HAP-1 (cell line): ENCODE measurements around the gene S1PR2.

Experiments used
- DNase-seq, 2 experiments: peaks; one replicate each; pipeline ENCODE4 v3.0.0-alpha.2; 2016 to 2020; ENCODE audit warnings: low spot score in 2 of 2
- H3K27me3 ChIP-seq: fragments of 250-450 bp; sonication (Bioruptor Pico); 2 replicates; pipeline ENCODE4 v1.5.1; 2020; ENCODE audit warnings: low read depth, mild to moderate bottlenecking, moderate library complexity
- H3K36me3 ChIP-seq: fragments of 250-450 bp; sonication (Bioruptor Pico); replicated peaks from 2 replicates; pipeline ENCODE4 v1.5.1; 2020; ENCODE audit warnings: mild to moderate bottlenecking
- H3K4me1 ChIP-seq: fragments of 250-450 bp; sonication (Bioruptor Pico); 2 replicates; pipeline ENCODE4 v1.5.1; 2020; ENCODE audit warnings: mild to moderate bottlenecking
- H3K4me3 ChIP-seq: fragments of 250-450 bp; sonication (Bioruptor Pico); 2 replicates; pipeline ENCODE4 v1.5.1; 2020; ENCODE audit warnings: mild to moderate bottlenecking, moderate library complexity
- H3K9me3 ChIP-seq: fragments of 250-450 bp; sonication (Bioruptor Pico); 2 replicates; pipeline ENCODE4 v1.5.1; 2020; ENCODE audit warnings: mild to moderate bottlenecking, moderate library complexity
- in situ Hi-C: fragments of 300-500 bp; cut with MboI; formaldehyde crosslinking; loops from 3 replicates; pipeline ENCODE4 v1.14.3; 2020; ENCODE audit warnings: low sequenced_read_pairs, inconsistent platforms, mixed read lengths

The S1PR2 gene, protein sequence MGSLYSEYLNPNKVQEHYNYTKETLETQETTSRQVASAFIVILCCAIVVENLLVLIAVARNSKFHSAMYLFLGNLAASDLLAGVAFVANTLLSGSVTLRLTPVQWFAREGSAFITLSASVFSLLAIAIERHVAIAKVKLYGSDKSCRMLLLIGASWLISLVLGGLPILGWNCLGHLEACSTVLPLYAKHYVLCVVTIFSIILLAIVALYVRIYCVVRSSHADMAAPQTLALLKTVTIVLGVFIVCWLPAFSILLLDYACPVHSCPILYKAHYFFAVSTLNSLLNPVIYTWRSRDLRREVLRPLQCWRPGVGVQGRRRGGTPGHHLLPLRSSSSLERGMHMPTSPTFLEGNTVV

DNA sequence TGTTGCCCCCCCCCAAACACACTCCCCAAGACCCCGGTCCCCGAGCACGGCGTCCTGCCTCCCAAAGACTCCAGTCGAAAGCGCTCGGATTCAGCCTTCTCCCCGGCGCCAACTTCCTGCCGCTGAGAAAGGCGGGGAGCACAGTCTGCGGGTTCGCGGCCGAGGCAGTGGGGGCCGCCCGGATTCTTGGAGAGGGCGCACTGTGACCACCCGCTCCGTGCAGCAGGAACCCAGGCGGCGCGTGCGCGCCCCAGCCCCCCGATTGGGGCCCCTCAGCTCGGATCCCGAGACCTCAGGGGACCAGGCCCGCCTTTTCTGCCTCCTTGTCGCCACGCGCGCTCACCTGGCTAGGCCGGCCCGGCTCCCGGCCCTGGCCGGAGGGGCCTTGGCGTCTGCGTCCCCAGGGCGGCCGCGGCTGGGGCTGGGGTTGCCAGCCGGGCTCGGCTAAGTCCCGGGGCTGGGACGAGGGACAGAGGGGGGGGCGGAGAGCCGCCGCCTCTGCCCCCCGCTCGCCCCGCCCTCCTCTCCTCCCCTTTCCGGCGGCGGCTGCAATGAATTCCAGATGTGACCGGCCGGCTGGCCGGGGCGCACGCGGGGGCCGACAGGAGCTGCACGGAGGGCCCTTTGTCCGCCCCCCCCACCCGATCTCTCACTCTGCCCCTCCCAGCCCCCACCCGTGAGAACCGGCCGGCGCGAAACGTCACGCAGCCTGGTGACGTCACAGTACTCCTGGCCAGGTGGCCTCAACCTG, at the start of gene S1PR2:
TSS of gene S1PR2 (minus strand) at position 471 of the 751 bp plus-strand sequence. CDS start 6,426 bp downstream, outside the sequence.
- Histone ChIP-seq H3K4me3 (peak within 1 kb of the TSS; percentile 67), H3K36me3 (no peaks in the 10 kb centered on the region), H3K4me1 (no peaks in the 10 kb centered on the region), H3K27me3 (no peaks in the 10 kb centered on the region), H3K9me3 (no peaks in the 10 kb centered on the region)
- in situ Hi-C loops: loop anchor here (25.0 kb wide), 1 partner anchor 294 kb away; the partner anchor contains the start of gene OLFM2
- peak; percentile 57 to 89 for DNase-seq

DNA sequence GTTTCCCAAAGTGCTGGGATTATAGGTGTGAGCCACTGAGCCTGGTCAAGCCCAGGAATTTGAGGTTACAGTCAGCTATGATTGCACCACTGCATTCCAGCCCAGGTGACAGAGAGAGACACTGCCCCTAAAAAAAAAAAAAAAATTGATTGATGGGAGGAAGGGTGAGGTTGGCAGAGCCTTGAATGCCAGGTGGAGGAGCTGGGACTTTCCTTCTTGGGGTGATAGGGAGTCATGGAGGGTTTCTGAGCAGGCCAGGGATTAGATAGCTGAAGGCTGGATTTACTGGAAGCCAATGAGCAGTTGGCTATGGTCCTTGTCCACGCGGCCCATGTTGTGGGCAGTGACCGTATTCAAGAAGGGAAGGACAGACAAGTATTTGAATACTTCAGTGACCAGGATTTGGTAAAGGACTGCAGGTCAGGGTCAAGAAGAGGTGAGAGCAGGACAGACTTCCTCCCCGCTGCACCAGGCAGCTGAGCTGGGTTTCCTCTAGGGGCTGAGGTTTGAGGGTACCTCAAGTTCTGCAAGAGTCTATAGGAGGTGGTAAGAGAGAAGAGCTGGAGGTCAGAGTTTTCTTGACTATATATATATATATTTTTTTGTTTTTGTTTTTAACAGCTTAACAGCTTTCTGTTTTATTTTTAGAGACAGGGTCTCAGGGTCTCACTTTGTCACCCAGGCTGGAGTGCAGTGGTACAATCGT, 48.8 kb upstream of the S1PR2 start:
- Histone ChIP-seq H3K36me3 (no peaks in the 10 kb centered on the region), H3K4me3 (no peak overlapping the region), H3K9me3 (no peaks in the 10 kb centered on the region), H3K4me1 (no peaks in the 10 kb centered on the region), H3K27me3 (no peaks in the 10 kb centered on the region)
- in situ Hi-C loops: no loop called here
- DNase-seq: no peak

DNA sequence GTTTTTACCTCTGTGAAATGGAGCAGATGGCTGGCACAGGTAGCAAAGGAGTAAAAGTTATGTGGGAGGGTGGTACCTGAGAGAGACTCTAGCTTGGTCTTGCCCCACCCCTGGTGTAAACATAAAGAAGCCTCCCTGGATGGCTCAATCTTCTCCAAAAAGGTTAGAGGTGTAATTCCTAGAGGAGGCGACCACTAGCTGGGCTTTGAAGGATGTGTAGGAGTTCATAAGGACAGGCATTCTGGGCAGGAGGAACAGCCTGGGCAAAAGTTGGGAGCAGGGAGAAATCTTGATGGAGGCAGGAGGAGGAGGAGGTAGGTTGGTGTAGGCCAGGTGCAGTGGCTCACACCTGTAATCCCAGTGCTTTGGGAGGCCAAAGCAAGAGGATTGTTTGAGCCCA, 47.8 kb upstream of the S1PR2 start:
- in situ Hi-C loops: no loop called here
- Histone ChIP-seq H3K36me3 (no peaks in the 10 kb centered on the region), H3K4me1 (no peaks in the 10 kb centered on the region), H3K9me3 (no peaks in the 10 kb centered on the region), H3K27me3 (no peaks in the 10 kb centered on the region), H3K4me3 (no peak overlapping the region)
- DNase-seq: no peak

DNA sequence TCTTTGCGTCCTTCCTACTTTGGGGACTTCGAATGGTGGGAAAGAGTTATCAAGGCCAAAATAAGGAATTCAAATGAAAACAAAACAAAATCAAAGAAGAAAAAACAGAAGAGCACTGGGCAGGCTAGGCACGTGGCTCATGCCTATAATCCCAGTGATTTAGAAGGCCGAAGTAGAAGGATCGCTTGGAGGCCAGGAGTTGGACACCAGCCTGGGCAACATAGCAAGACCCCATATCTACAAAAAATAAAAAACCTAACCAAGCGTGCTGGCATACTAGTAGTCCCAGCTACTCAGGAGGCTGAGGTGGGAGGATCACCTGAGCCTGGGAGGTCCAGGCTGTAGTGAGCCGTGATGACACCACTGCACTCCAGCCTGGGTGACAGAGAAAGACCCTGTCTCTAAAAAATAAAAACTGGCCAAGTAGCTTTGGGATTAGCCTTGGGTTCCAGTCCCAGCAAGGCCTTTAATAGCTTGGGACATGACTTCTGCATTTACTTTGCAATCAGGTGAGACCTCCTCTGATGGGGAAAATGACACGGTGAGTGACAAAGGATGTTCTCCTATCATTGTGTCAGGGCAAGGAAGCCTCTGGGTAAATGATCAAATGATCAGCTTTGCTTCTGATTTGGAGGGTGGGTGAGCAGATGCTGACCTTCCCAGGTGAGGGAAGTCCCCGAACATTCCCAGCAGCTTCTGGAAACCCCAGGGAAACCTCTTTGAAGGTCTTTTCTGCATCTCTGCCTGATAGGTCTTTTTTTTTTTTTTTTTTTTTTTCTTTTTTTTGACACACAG, 46.9 kb upstream of the S1PR2 start:
- Histone ChIP-seq H3K27me3 (no peaks in the 10 kb centered on the region), H3K9me3 (no peaks in the 10 kb centered on the region), H3K36me3 (no peaks in the 10 kb centered on the region), H3K4me1 (no peaks in the 10 kb centered on the region), H3K4me3 (no peak overlapping the region)
- no peak for DNase-seq
- in situ Hi-C loops: no loop called here

DNA sequence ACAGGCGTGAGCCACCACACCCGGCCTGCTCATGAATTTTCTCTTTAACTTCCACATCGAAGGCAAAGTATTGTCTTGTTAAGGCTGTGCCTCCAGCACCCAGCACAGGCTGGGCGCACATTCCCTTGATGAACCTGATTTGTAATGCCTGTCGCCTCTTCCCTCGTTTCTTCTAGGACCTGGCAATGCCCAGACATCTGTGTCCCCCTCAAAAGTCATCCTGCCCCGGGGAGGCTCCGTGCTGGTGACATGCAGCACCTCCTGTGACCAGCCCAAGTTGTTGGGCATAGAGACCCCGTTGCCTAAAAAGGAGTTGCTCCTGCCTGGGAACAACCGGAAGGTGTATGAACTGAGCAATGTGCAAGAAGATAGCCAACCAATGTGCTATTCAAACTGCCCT, 43.5 kb upstream of the S1PR2 start:
- in situ Hi-C loops: loop anchor here (5.0 kb wide), 1 partner anchor 113 kb away; no protein-coding TSS in a partner anchor

GRCh38 chr19:10271543-10272086, 40.5 kb upstream of the S1PR2 start:
- peaks cover 9% of the 10 kb centered on the region for H3K4me1 ChIP-seq
- DNase-seq: no peak
- no peak overlapping the region for H3K4me3 ChIP-seq
- in situ Hi-C loops: loop anchor here (5.0 kb wide), 1 partner anchor 116 kb away; no protein-coding TSS in a partner anchor
- H3K27me3 ChIP-seq: peaks cover 4% of the 10 kb centered on the region; the same call in 1 of the 2 replicates
- H3K36me3 ChIP-seq: no peaks in the 10 kb centered on the region
- H3K9me3 ChIP-seq: no peaks in the 10 kb centered on the region

More for the DNA sequence above, 43.5 kb upstream of the S1PR2 start:
- H3K27me3 ChIP-seq: peaks cover 4% of the 10 kb centered on the region; the same call in 1 of the 2 replicates
- DNase-seq: no peak
- H3K9me3 ChIP-seq: no peaks in the 10 kb centered on the region
- peaks cover 8% of the 10 kb centered on the region for H3K4me1 ChIP-seq
- no peak overlapping the region for H3K4me3 ChIP-seq
- no peaks in the 10 kb centered on the region for H3K36me3 ChIP-seq

GRCh38 chr19:10270616-10271394, 39.7 kb upstream of the S1PR2 start, which contains the start of gene ICAM1:
ICAM1 (plus strand) TSS chr19:10271120; CDS start chr19:10271160, 40 bp downstream.
- H3K4me3 ChIP-seq: peak within 1 kb of the TSS; percentile 9; the same call in 1 of the 2 replicates
- in situ Hi-C loops: loop anchor here (5.0 kb wide), 1 partner anchor 116 kb away; no protein-coding TSS in a partner anchor

GRCh38 chr19:10270180-10270615, 39.1 kb upstream of the S1PR2 start:
- H3K4me3 ChIP-seq: peak overlapping the region; percentile 9; the same call in 1 of the 2 replicates
- no peak for DNase-seq
- in situ Hi-C loops: loop anchor here (5.0 kb wide), 1 partner anchor 117 kb away; no protein-coding TSS in a partner anchor

More at GRCh38 chr19:10270616-10271394, 39.7 kb upstream of the S1PR2 start, which contains the start of gene ICAM1:
- Histone ChIP-seq H3K4me1 (peaks cover 9% of the 10 kb centered on the region), H3K36me3 (no peaks in the 10 kb centered on the region), H3K9me3 (no peaks in the 10 kb centered on the region), H3K27me3 (peaks cover 4% of the 10 kb centered on the region; the same call in 1 of the 2 replicates)
- DNase-seq: peak in 1 of 2 experiments; percentile 61

GRCh38 chr19:10269333-10270179, 38.4 kb upstream of the S1PR2 start:
- in situ Hi-C loops: loop anchor here (5.0 kb wide), 1 partner anchor 118 kb away; no protein-coding TSS in a partner anchor
- H3K4me1 ChIP-seq: peaks cover 9% of the 10 kb centered on the region
- DNase-seq: peak; percentile 41 to 91

More at GRCh38 chr19:10270180-10270615, 39.1 kb upstream of the S1PR2 start:
- peaks cover 9% of the 10 kb centered on the region for H3K4me1 ChIP-seq
- no peaks in the 10 kb centered on the region for H3K9me3 ChIP-seq
- no peaks in the 10 kb centered on the region for H3K36me3 ChIP-seq
- H3K27me3 ChIP-seq: peaks cover 4% of the 10 kb centered on the region; the same call in 1 of the 2 replicates

DNA sequence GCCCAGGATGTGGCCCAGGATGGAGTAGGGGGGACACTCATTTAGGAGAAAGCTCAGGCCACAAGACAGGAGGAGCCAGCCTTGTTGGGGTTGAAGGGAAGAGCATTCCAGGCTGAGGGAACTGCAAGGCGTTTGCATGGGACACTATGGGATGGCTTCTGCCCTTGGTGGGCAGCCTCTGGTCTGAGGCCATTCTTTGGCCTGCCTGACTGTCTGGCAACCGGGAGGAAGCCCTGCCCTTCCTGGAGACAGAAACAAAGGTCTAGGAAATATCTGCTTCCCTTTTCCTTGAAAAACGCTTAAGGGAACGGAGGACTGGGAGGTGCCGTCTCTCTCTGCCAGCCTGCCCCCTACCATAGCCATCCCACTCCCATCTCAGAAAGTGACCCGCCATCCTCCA, 36.9 kb upstream of the S1PR2 start:
- Histone ChIP-seq H3K36me3 (no peaks in the 10 kb centered on the region), H3K9me3 (no peaks in the 10 kb centered on the region), H3K4me1 (peaks cover 9% of the 10 kb centered on the region), H3K4me3 (no peak overlapping the region), H3K27me3 (peaks cover 4% of the 10 kb centered on the region; the same call in 1 of the 2 replicates)
- in situ Hi-C loops: no loop called here
- DNase-seq: no peak

More at GRCh38 chr19:10269333-10270179, 38.4 kb upstream of the S1PR2 start:
- H3K4me3 ChIP-seq: peak overlapping the region; percentile 9
- H3K27me3 ChIP-seq: peaks cover 4% of the 10 kb centered on the region; the same call in 1 of the 2 replicates
- no peaks in the 10 kb centered on the region for H3K36me3 ChIP-seq
- no peaks in the 10 kb centered on the region for H3K9me3 ChIP-seq

- Histone ChIP-seq H3K27me3 (peaks cover 4% of the 10 kb centered on the region; the same call in 1 of the 2 replicates), H3K9me3 (no peaks in the 10 kb centered on the region), H3K4me3 (no peak overlapping the region), H3K4me1 (peaks cover 9% of the 10 kb centered on the region), H3K36me3 (no peaks in the 10 kb centered on the region)
- DNase-seq: no peak
- in situ Hi-C loops: no loop called here
These were observed 35.6 kb upstream of the S1PR2 start for GRCh38 chr19:10266706-10267105.
